HG03469 (cell line): ENCODE results near the gene BABAM2.

ENCODE experiments used
- ATAC-seq: cut with Tn5 transposase; IDR thresholded peaks from one replicate; pipeline ENCODE4 v1.9.1; 2021; ENCODE audit warnings: mild to moderate bottlenecking, moderate library complexity, moderate number of reproducible peaks; ENCODE audit not compliant: unreplicated experiment

The BABAM2 gene

GRCh38 chr2:28387082-28387960, 496.8 kb downstream of the BABAM2 start:
- ATAC-seq: no peak
